IgD-negative memory B cell (primary cell): ENCODE results near the gene PCCA. TPM values are rescaled to one million over a fixed set of nuclear protein-coding genes. Genes with fewer than 3 reads are reported as not detected.

ENCODE experiments used
- H3K27ac Mint-ChIP-seq, 3 donors: one replicate each; pipeline ENCODE4 v1.8.0; 2020 to 2022; ENCODE audit warnings: mild to moderate bottlenecking in 3 of 3, mixed read lengths in 3 of 3, moderate library complexity in 1 of 3
- H3K27me3 Mint-ChIP-seq: one replicate; pipeline ENCODE4 v1.8.0; 2021; ENCODE audit warnings: mixed read lengths
- H3K36me3 Mint-ChIP-seq: one replicate; pipeline ENCODE4 v1.8.0; 2020; ENCODE audit warnings: mild to moderate bottlenecking, mixed read lengths
- H3K4me1 Mint-ChIP-seq, 3 donors: one replicate each; pipeline ENCODE4 v1.8.0; 2020 to 2022; ENCODE audit warnings: mixed read lengths in 3 of 3, mild to moderate bottlenecking in 1 of 3
- H3K4me3 Mint-ChIP-seq, 4 donors: one replicate each; pipeline ENCODE4 v1.8.0; 2020 to 2022; ENCODE audit warnings: mild to moderate bottlenecking in 4 of 4, mixed read lengths in 4 of 4, moderate library complexity in 3 of 4
- H3K9me3 Mint-ChIP-seq, 3 donors: one replicate each; pipeline ENCODE4 v1.8.0; 2020 to 2021; ENCODE audit warnings: mixed read lengths in 3 of 3, mild to moderate bottlenecking in 1 of 3
- polyA plus RNA-seq: library from polyadenylated mRNA; unstranded; fragments of 300-500 nt; fragmentation: Illumina TruSeq; gene quantifications from one replicate; pipeline ENCODE4 v1.2.3, GENCODE V29; 2021

The PCCA gene
- polyA plus RNA-seq, 1 donor from 2014 or later: 8.5 TPM

GRCh38 chr13:100338275-100338674 is 249.4 kb downstream of the PCCA start:
- no peak overlapping the region for H3K27ac Mint-ChIP-seq
- H3K27me3 Mint-ChIP-seq: no peaks in the 10 kb centered on the region
- no peaks in the 10 kb centered on the region for H3K4me1 Mint-ChIP-seq
- peaks cover 21% of the 10 kb centered on the region for H3K36me3 Mint-ChIP-seq
- H3K9me3 Mint-ChIP-seq: peaks cover 4 to 8% (median 5%) of the 10 kb centered on the region in 3 donors
- H3K4me3 Mint-ChIP-seq: no peak overlapping the region

GRCh38 chr13:100339411-100339940 is 250.6 kb downstream of the PCCA start:
- Mint-ChIP-seq H3K9me3 (peaks cover 2 to 4% (median 4%) of the 10 kb centered on the region in 3 donors), H3K36me3 (peaks cover 17% of the 10 kb centered on the region), H3K27ac (no peak overlapping the region), H3K4me1 (no peaks in the 10 kb centered on the region), H3K4me3 (no peak overlapping the region), H3K27me3 (no peaks in the 10 kb centered on the region)

- peaks cover 3 to 5% (median 4%) of the 10 kb centered on the region in 3 donors for H3K9me3 Mint-ChIP-seq
- H3K4me3 Mint-ChIP-seq: no peak overlapping the region
- H3K27ac Mint-ChIP-seq: no peak overlapping the region
- H3K36me3 Mint-ChIP-seq: peaks cover 18% of the 10 kb centered on the region
- H3K27me3 Mint-ChIP-seq: no peaks in the 10 kb centered on the region
- no peaks in the 10 kb centered on the region for H3K4me1 Mint-ChIP-seq
Measured at GRCh38 chr13:100340865-100341264, 252.0 kb downstream of the PCCA start.

GRCh38 chr13:100341327-100341726 is 252.4 kb downstream of the PCCA start:
- Mint-ChIP-seq H3K4me1 (no peaks in the 10 kb centered on the region), H3K4me3 (no peak overlapping the region), H3K9me3 (peaks cover 3 to 7% (median 4%) of the 10 kb centered on the region in 3 donors), H3K27ac (no peak overlapping the region), H3K27me3 (no peaks in the 10 kb centered on the region), H3K36me3 (peaks cover 21% of the 10 kb centered on the region)

GRCh38 chr13:100344544-100344943 is 255.7 kb downstream of the PCCA start:
- peaks cover 22% of the 10 kb centered on the region for H3K36me3 Mint-ChIP-seq
- H3K9me3 Mint-ChIP-seq: peaks cover 3 to 7% (median 4%) of the 10 kb centered on the region in 3 donors
- H3K4me3 Mint-ChIP-seq: no peak overlapping the region
- H3K27ac Mint-ChIP-seq: no peak overlapping the region
- no peaks in the 10 kb centered on the region for H3K4me1 Mint-ChIP-seq
- H3K27me3 Mint-ChIP-seq: no peaks in the 10 kb centered on the region

- no peaks in the 10 kb centered on the region for H3K4me1 Mint-ChIP-seq
- H3K27ac Mint-ChIP-seq: no peak overlapping the region
- H3K4me3 Mint-ChIP-seq: no peak overlapping the region
- no peaks in the 10 kb centered on the region for H3K27me3 Mint-ChIP-seq
- H3K9me3 Mint-ChIP-seq: peaks cover 3 to 7% (median 4%) of the 10 kb centered on the region in 3 donors
- H3K36me3 Mint-ChIP-seq: peaks cover 20% of the 10 kb centered on the region
Measured at GRCh38 chr13:100347968-100348367, 259.1 kb downstream of the PCCA start.

- Mint-ChIP-seq H3K4me3 (no peak overlapping the region), H3K9me3 (peaks cover 0 to 7% (median 2%) of the 10 kb centered on the region in 3 donors), H3K27ac (no peak overlapping the region), H3K4me1 (no peaks in the 10 kb centered on the region), H3K36me3 (peaks cover 17% of the 10 kb centered on the region), H3K27me3 (no peaks in the 10 kb centered on the region)
Measured at GRCh38 chr13:100349594-100349993, 260.7 kb downstream of the PCCA start.

- H3K4me1 Mint-ChIP-seq: no peaks in the 10 kb centered on the region
Measured at GRCh38 chr13:100350601-100351000, 261.7 kb downstream of the PCCA start.

GRCh38 chr13:100356426-100356825 is 267.5 kb downstream of the PCCA start:
- Mint-ChIP-seq H3K27me3 (no peaks in the 10 kb centered on the region), H3K27ac (no peak overlapping the region), H3K36me3 (peaks cover 7% of the 10 kb centered on the region), H3K9me3 (peaks cover 0 to 2% (median 1%) of the 10 kb centered on the region in 3 donors), H3K4me3 (no peak overlapping the region), H3K4me1 (no peaks in the 10 kb centered on the region)

More at GRCh38 chr13:100350601-100351000, 261.7 kb downstream of the PCCA start:
- Mint-ChIP-seq H3K9me3 (peaks cover 0 to 4% (median 2%) of the 10 kb centered on the region in 3 donors), H3K27me3 (no peaks in the 10 kb centered on the region), H3K27ac (no peak overlapping the region), H3K4me3 (no peak overlapping the region), H3K36me3 (peaks cover 17% of the 10 kb centered on the region)

GRCh38 chr13:100356889-100357288 is 268.0 kb downstream of the PCCA start:
- H3K4me1 Mint-ChIP-seq: no peaks in the 10 kb centered on the region
- no peaks in the 10 kb centered on the region for H3K27me3 Mint-ChIP-seq
- H3K9me3 Mint-ChIP-seq: peaks cover 0 to 2% (median 1%) of the 10 kb centered on the region in 3 donors
- H3K36me3 Mint-ChIP-seq: peaks cover 7% of the 10 kb centered on the region
- no peak overlapping the region for H3K27ac Mint-ChIP-seq
- no peak overlapping the region for H3K4me3 Mint-ChIP-seq

- no peak overlapping the region for H3K27ac Mint-ChIP-seq
- peaks cover 7% of the 10 kb centered on the region for H3K36me3 Mint-ChIP-seq
- H3K9me3 Mint-ChIP-seq: peaks cover 0 to 2% (median 1%) of the 10 kb centered on the region in 3 donors
- H3K4me3 Mint-ChIP-seq: no peak overlapping the region
- H3K4me1 Mint-ChIP-seq: no peaks in the 10 kb centered on the region
- H3K27me3 Mint-ChIP-seq: no peaks in the 10 kb centered on the region
Measured at GRCh38 chr13:100357764-100358163, 268.9 kb downstream of the PCCA start.

GRCh38 chr13:100361504-100361903 is 272.6 kb downstream of the PCCA start:
- Mint-ChIP-seq H3K9me3 (no peaks in the 10 kb centered on the region), H3K27ac (no peak overlapping the region), H3K27me3 (no peaks in the 10 kb centered on the region), H3K4me3 (no peak overlapping the region), H3K4me1 (no peaks in the 10 kb centered on the region), H3K36me3 (peaks cover 5% of the 10 kb centered on the region)

- Mint-ChIP-seq H3K27me3 (no peaks in the 10 kb centered on the region), H3K36me3 (peaks cover 3% of the 10 kb centered on the region), H3K4me1 (no peaks in the 10 kb centered on the region), H3K9me3 (no peaks in the 10 kb centered on the region), H3K27ac (no peak overlapping the region), H3K4me3 (no peak overlapping the region)
Measured at GRCh38 chr13:100362371-100362770, 273.5 kb downstream of the PCCA start.

GRCh38 chr13:100362781-100363180 is 273.9 kb downstream of the PCCA start:
- Mint-ChIP-seq H3K27ac (no peak overlapping the region), H3K4me1 (no peaks in the 10 kb centered on the region), H3K4me3 (no peak overlapping the region), H3K27me3 (no peaks in the 10 kb centered on the region), H3K36me3 (peaks cover 3% of the 10 kb centered on the region), H3K9me3 (no peaks in the 10 kb centered on the region)

GRCh38 chr13:100363285-100363711 is 274.4 kb downstream of the PCCA start:
- Mint-ChIP-seq H3K4me3 (no peak overlapping the region), H3K27me3 (no peaks in the 10 kb centered on the region), H3K36me3 (peaks cover 3% of the 10 kb centered on the region), H3K4me1 (no peaks in the 10 kb centered on the region), H3K9me3 (no peaks in the 10 kb centered on the region), H3K27ac (no peak overlapping the region)

GRCh38 chr13:100363874-100364273 is 275.0 kb downstream of the PCCA start:
- peaks cover 5% of the 10 kb centered on the region for H3K36me3 Mint-ChIP-seq
- no peak overlapping the region for H3K4me3 Mint-ChIP-seq
- no peaks in the 10 kb centered on the region for H3K27me3 Mint-ChIP-seq
- no peaks in the 10 kb centered on the region for H3K4me1 Mint-ChIP-seq
- no peaks in the 10 kb centered on the region for H3K9me3 Mint-ChIP-seq
- no peak overlapping the region for H3K27ac Mint-ChIP-seq
